SK-N-SH treated with all-trans-retinoic acid at 6 μM for 48 hours (cell line): ENCODE data around the gene PLEKHH1.

Experiments
- ARNTL ChIP-seq: fragments of 450-650 bp; formaldehyde crosslinking; IDR thresholded peaks from 2 replicates; pipeline ENCODE4 v1.5.0; 2020; ENCODE audit warnings: low read depth, mild to moderate bottlenecking, moderate library complexity, borderline replicate concordance
- BACH2 ChIP-seq: fragments of 250-450 bp; sonication (Bioruptor Pico); IDR thresholded peaks from 2 replicates; pipeline ENCODE4 v1.9.0; 2021; ENCODE audit warnings: mild to moderate bottlenecking, borderline replicate concordance
- CREB5 ChIP-seq: fragments of 250-450 bp; sonication (Bioruptor Pico); IDR thresholded peaks from 2 replicates; pipeline ENCODE4 v1.5.1; 2020; ENCODE audit warnings: low read depth, mild to moderate bottlenecking, moderate library complexity
- CSRNP3 ChIP-seq: fragments of 250-450 bp; sonication (Bioruptor Pico); IDR thresholded peaks from 2 replicates; pipeline ENCODE4 v1.5.1; 2021; ENCODE audit warnings: mild to moderate bottlenecking, moderate library complexity
- ISL1 ChIP-seq: fragments of 250-450 bp; sonication (Bioruptor Pico); IDR thresholded peaks from 2 replicates; pipeline ENCODE4 v2.1.2; 2022; ENCODE audit warnings: mild to moderate bottlenecking, moderate library complexity
- OSR1 ChIP-seq: fragments of 250-450 bp; sonication (Bioruptor Pico); IDR thresholded peaks from 2 replicates; pipeline ENCODE4 v1.8.0; 2022; ENCODE audit warnings: moderate library complexity, mild to moderate bottlenecking, inconsistent platforms
- PATZ1 ChIP-seq: fragments of 250-450 bp; sonication (Bioruptor Pico); IDR thresholded peaks from 2 replicates; pipeline ENCODE4 v1.8.0; 2020; ENCODE audit warnings: mild to moderate bottlenecking, moderate library complexity, borderline replicate concordance
- PPARA ChIP-seq: fragments of 250-450 bp; sonication (Bioruptor Pico); IDR thresholded peaks from 2 replicates; pipeline ENCODE4 v1.5.0; 2020; ENCODE audit warnings: mild to moderate bottlenecking, borderline replicate concordance
- RARB ChIP-seq: fragments of 250-450 bp; sonication (Bioruptor Pico); IDR thresholded peaks from 2 replicates; pipeline ENCODE4 v1.8.0; 2021; ENCODE audit warnings: mild to moderate bottlenecking, moderate library complexity
- TCF4 ChIP-seq: fragments of 250-450 bp; sonication (Bioruptor Pico); IDR thresholded peaks from 2 replicates; pipeline ENCODE4 v1.8.0; 2021; ENCODE audit warnings: mild to moderate bottlenecking, moderate library complexity, borderline replicate concordance
- TOX ChIP-seq: fragments of 250-450 bp; sonication (Bioruptor Pico); IDR thresholded peaks from 2 replicates; pipeline ENCODE4 v1.8.0; 2021; ENCODE audit warnings: mild to moderate bottlenecking, moderate library complexity, borderline replicate concordance
- ZNF565 ChIP-seq: fragments of 450-650 bp; formaldehyde crosslinking; conservative IDR thresholded peaks from 2 replicates; pipeline ENCODE4 v1.5.0; 2020; ENCODE audit warnings: low read depth, mild to moderate bottlenecking, moderate library complexity
- ZNF70 ChIP-seq: fragments of 450-650 bp; formaldehyde crosslinking; IDR thresholded peaks from 2 replicates; pipeline ENCODE4 v1.5.0; 2020; ENCODE audit warnings: mild to moderate bottlenecking, moderate library complexity
- ZNF8 ChIP-seq: fragments of 450-650 bp; formaldehyde crosslinking; IDR thresholded peaks from 2 replicates; pipeline ENCODE4 v1.5.0; 2020; ENCODE audit warnings: mild to moderate bottlenecking, moderate library complexity

GRCh38 chr14:67501670-67502069 is 31.4 kb upstream of the PLEKHH1 start:
- TF ChIP-seq ZNF70 (CRISPR knock-in tag) (no peak), ARNTL (CRISPR knock-in tag) (no peak), PPARA (CRISPR knock-in tag) (no peak), OSR1 (CRISPR knock-in tag) (no peak), PATZ1 (CRISPR knock-in tag) (no peak), BACH2 (CRISPR knock-in tag) (no peak), CSRNP3 (CRISPR knock-in tag) (no peak), ZNF565 (CRISPR knock-in tag) (no peak), TCF4 (CRISPR knock-in tag) (no peak), RARB (CRISPR knock-in tag) (no peak), ISL1 (no peak), TOX (CRISPR knock-in tag) (no peak), CREB5 (CRISPR knock-in tag) (no peak), ZNF8 (no peak)
